Endothelial cell of umbilical vein (primary cell): ENCODE data around the gene FIBCD1. TPM values are rescaled to one million over a fixed set of nuclear protein-coding genes. Genes with fewer than 3 reads are reported as not detected.

Source experiments
- BruUV-seq: library from RNA; stranded (reverse); fragments of 400-500 nt; replicated peaks from 2 replicates; lab custom pipeline; 2021; lab: Mats Ljungman, UMichigan
- CTCF ChIA-PET: fragments of 300-600, 350-600 bp; sonication (Branson Sonifier 250); formaldehyde crosslinking; loops from one replicate; lab custom pipeline; 2021; ENCODE audit warnings: antibody characterized with exemption, inconsistent platforms; lab: Charles Lee
- POLR2A ChIA-PET: fragments of 300-600, 350-600 bp; sonication (Branson Sonifier 250); formaldehyde crosslinking; loops from one replicate; lab custom pipeline; 2021; ENCODE audit warnings: antibody characterized with exemption, inconsistent platforms; lab: Charles Lee
- DNase-seq: peaks from one replicate; pipeline ENCODE4 v3.0.0-alpha.2; 2011; ENCODE audit warnings: low read depth, low spot score
- FAIRE-seq: peaks from 2 replicates; lab custom pipeline; 2011; peaks lifted over from hg19 to GRCh38; lab: Jason Lieb, UNC
- H2AFZ ChIP-seq: 2 replicates; pipeline ENCODE4 v1.6.0; 2012; ENCODE audit warnings: low read depth, low read length, control low read depth, inconsistent platforms
- H3K27ac ChIP-seq: 2 replicates; pipeline ENCODE4 v1.5.1; 2011; ENCODE audit warnings: low read depth, mild to moderate bottlenecking, control low read depth, low read length, moderate library complexity; ENCODE audit not compliant: insufficient read depth
- H3K27me3 ChIP-seq, 2 experiments: 2 replicates each; pipeline versions ENCODE4 v1.6.0 to v1.6.1; 2011; ENCODE audit warnings: low read length in 2 of 2, mixed read lengths in 1 of 2; ENCODE audit not compliant: control insufficient read depth in 2 of 2, insufficient read depth in 2 of 2
- H3K36me3 ChIP-seq, 2 experiments: 2 replicates in 1 of 2; 3 replicates in 1 of 2; pipeline ENCODE4 v1.5.1; 2011; ENCODE audit warnings: low read length in 2 of 2, mild to moderate bottlenecking in 1 of 2, moderate library complexity in 1 of 2; ENCODE audit not compliant: control insufficient read depth in 2 of 2, insufficient read depth in 2 of 2; ENCODE audit errors: extremely low read depth in 1 of 2
- H3K4me1 ChIP-seq: 3 replicates; pipeline ENCODE4 v1.5.1; 2011; ENCODE audit warnings: mild to moderate bottlenecking, low read length; ENCODE audit not compliant: control insufficient read depth, insufficient read depth; ENCODE audit errors: extremely low read depth
- H3K4me2 ChIP-seq: 2 replicates; pipeline ENCODE4 v1.6.1; 2011; ENCODE audit warnings: low read length, control low read depth, mixed read lengths; ENCODE audit not compliant: insufficient read depth
- H3K4me3 ChIP-seq, 3 experiments: fragments of 200-600 bp in 1 of 3; sonication (generic), shearing (Covaris generic) in 1 of 3; replicated peaks in 1 of 3; 2 replicates each; pipeline ENCODE4 v1.5.1; 2011 to 2016; ENCODE audit warnings: control low read depth in 3 of 3, low read length in 3 of 3, mild to moderate bottlenecking in 2 of 3, inconsistent platforms in 1 of 3, low read depth in 1 of 3, moderate library complexity in 1 of 3; ENCODE audit not compliant: insufficient read depth in 1 of 3
- H3K79me2 ChIP-seq: 2 replicates; pipeline ENCODE4 v1.6.0; 2012; ENCODE audit warnings: low read length, inconsistent platforms; ENCODE audit not compliant: control insufficient read depth, insufficient read depth
- H3K9ac ChIP-seq: replicated peaks from 2 replicates; pipeline ENCODE3; 2011; ENCODE audit warnings: low read length, control low read depth; ENCODE audit not compliant: insufficient read depth; ENCODE audit errors: extremely low read depth
- H3K9me1 ChIP-seq: replicated peaks from 3 replicates; pipeline ENCODE4 v1.6.0; 2011; ENCODE audit warnings: mild to moderate bottlenecking, low read length; ENCODE audit not compliant: control insufficient read depth, insufficient read depth; ENCODE audit errors: extremely low read depth
- H3K9me3 ChIP-seq: replicated peaks from 2 replicates; pipeline ENCODE4 v1.5.1; 2012; ENCODE audit warnings: low read length, inconsistent platforms; ENCODE audit not compliant: control insufficient read depth, insufficient read depth
- H4K20me1 ChIP-seq: replicated peaks from 2 replicates; pipeline ENCODE3; 2011; ENCODE audit warnings: mild to moderate bottlenecking, low read length; ENCODE audit not compliant: control insufficient read depth, insufficient read depth; ENCODE audit errors: extremely low read depth
- EZH2 ChIP-seq: IDR thresholded peaks from 2 replicates; pipeline ENCODE4 v1.6.1; 2012; ENCODE audit warnings: borderline replicate concordance, low read depth, mild to moderate bottlenecking, moderate library complexity, low read length, inconsistent platforms; ENCODE audit not compliant: severe bottlenecking
- FOS ChIP-seq: IDR thresholded peaks from 2 replicates; pipeline ENCODE4 v1.6.1; 2011; ENCODE audit warnings: mild to moderate bottlenecking, low read length, moderate library complexity, borderline replicate concordance; ENCODE audit not compliant: insufficient read depth
- GATA2 ChIP-seq: IDR thresholded peaks from 2 replicates; pipeline ENCODE4 v1.7.0; 2011; ENCODE audit warnings: low read depth, mild to moderate bottlenecking, moderate library complexity, mixed read lengths, low read length; ENCODE audit not compliant: insufficient read length, insufficient read depth
- JUN ChIP-seq: IDR thresholded peaks from 2 replicates; pipeline ENCODE4 v1.6.1; 2011; ENCODE audit warnings: borderline replicate concordance, low read depth; ENCODE audit not compliant: insufficient read length, insufficient read depth
- MYC ChIP-seq: IDR thresholded peaks from one replicate; pipeline ENCODE4 v1.6.1; 2011; ENCODE audit warnings: mild to moderate bottlenecking, low read depth, low read length
- POLR2A ChIP-seq: IDR thresholded peaks from 2 replicates; pipeline ENCODE4 v1.6.1; 2012; ENCODE audit warnings: low read depth, mild to moderate bottlenecking, control low read depth, low read length
- POLR2AphosphoS5 ChIP-seq: IDR thresholded peaks from 2 replicates; pipeline ENCODE4 v1.6.1; 2012; ENCODE audit warnings: low read depth, mild to moderate bottlenecking, control low read depth, low read length, moderate library complexity; ENCODE audit not compliant: insufficient read depth
- dilution Hi-C: fragments of 300-500 bp; cut with MboI; formaldehyde crosslinking; loops from one replicate; pipeline ENCODE4 v1.15.0; 2019; ENCODE audit warnings: low sequenced_read_pairs; ENCODE audit not compliant: extremely low pct_ligation_motif_present
- intact Hi-C: fragments of 100-400 bp; cut with micrococcal nuclease; formaldehyde crosslinking; loops from one replicate; pipeline ENCODE4 v1.10.0; 2022
- polyA plus RNA-seq, 4 experiments: library from polyadenylated mRNA; depleted of rRNA in 3 of 4; stranded (reverse) in 3 of 4; unstranded in 1 of 4; fragments of >200 nt; gene quantifications; 2 replicates each; pipeline versions ENCODE4 v1.2.1 to v1.2.3, GENCODE V29; 2011 to 2012; ENCODE audit warnings: missing spikeins in 1 of 4
- total RNA-seq: library from RNA; stranded (reverse); gene quantifications from 2 replicates; pipeline ENCODE4 v1.2.3, GENCODE V29; 2021
- TF ChIP-seq, protein P1 (sequence below), 2 donors: IDR thresholded peaks; 1 replicate in 1 of 2; 2 replicates in 1 of 2; pipeline ENCODE4 v1.5.1; 2011; ENCODE audit warnings: low read length in 2 of 2, mild to moderate bottlenecking in 2 of 2, moderate library complexity in 2 of 2, control low read depth in 1 of 2, inconsistent platforms in 1 of 2, low read depth in 1 of 2; ENCODE audit not compliant: insufficient read depth in 1 of 2; ENCODE audit errors: extremely low read depth in 1 of 2
- TF ChIP-seq, protein P2 (sequence below): IDR thresholded peaks from 2 replicates; pipeline ENCODE4 v1.6.1; 2011; ENCODE audit not compliant: insufficient read depth, insufficient read length

FIBCD1 gene
- total and polyA plus RNA-seq, 2 donors (not counting 3 experiments of a cell fraction or from before 2014, with no cell fraction given): 0.14 TPM; not detected in 1

GRCh38 chr9:130902204-130903185 is 36.6 kb downstream of the FIBCD1 start:
- no peak for DNase-seq
- CTCF ChIA-PET: interaction anchor here (1.3 kb wide), 1 partner anchor 144 kb away, joined by 3 read pairs; no protein-coding TSS in a partner anchor
- BruUV-seq: no TSS peak
- Histone ChIP-seq H3K27me3 (peaks cover 0 to 2% of the 10 kb centered on the region in 2 experiments), H3K9ac (no peak overlapping the region), H3K9me3 (no peaks in the 10 kb centered on the region), H3K4me1 (no peaks in the 10 kb centered on the region), H2AFZ (no peak overlapping the region), H4K20me1 (no peaks in the 10 kb centered on the region), H3K79me2 (no peaks in the 10 kb centered on the region), H3K9me1 (no peaks in the 10 kb centered on the region), H3K4me3 (no peak overlapping the region), H3K27ac (no peak overlapping the region), H3K4me2 (no peak overlapping the region), H3K36me3 (no peaks in the 10 kb centered on the region)
- FAIRE-seq: no peak
- intact Hi-C loops (no loop called here), dilution Hi-C loops (no loop called here)
- TF ChIP-seq MYC (no peak), EZH2 (no peak), POLR2AphosphoS5 (no peak), GATA2 (no peak), JUN (no peak), FOS (no peak), POLR2A (no peak)
- TF ChIP-seq, protein P1, sequence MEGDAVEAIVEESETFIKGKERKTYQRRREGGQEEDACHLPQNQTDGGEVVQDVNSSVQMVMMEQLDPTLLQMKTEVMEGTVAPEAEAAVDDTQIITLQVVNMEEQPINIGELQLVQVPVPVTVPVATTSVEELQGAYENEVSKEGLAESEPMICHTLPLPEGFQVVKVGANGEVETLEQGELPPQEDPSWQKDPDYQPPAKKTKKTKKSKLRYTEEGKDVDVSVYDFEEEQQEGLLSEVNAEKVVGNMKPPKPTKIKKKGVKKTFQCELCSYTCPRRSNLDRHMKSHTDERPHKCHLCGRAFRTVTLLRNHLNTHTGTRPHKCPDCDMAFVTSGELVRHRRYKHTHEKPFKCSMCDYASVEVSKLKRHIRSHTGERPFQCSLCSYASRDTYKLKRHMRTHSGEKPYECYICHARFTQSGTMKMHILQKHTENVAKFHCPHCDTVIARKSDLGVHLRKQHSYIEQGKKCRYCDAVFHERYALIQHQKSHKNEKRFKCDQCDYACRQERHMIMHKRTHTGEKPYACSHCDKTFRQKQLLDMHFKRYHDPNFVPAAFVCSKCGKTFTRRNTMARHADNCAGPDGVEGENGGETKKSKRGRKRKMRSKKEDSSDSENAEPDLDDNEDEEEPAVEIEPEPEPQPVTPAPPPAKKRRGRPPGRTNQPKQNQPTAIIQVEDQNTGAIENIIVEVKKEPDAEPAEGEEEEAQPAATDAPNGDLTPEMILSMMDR (IDR thresholded peaks at IDR 0.05; ENCODE audit: extremely low read depth in 1 of 2, insufficient read depth in 1 of 2, low read depth in 1 of 2, low read length in 2 of 2): no peak
- TF ChIP-seq, protein P2, sequence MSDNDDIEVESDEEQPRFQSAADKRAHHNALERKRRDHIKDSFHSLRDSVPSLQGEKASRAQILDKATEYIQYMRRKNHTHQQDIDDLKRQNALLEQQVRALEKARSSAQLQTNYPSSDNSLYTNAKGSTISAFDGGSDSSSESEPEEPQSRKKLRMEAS: no peak
- POLR2A ChIA-PET: no interaction called here
